GM13977 (cell line): Measurements from ENCODE around the gene BIRC6.

Experiments used
- DNase-seq: peaks from one replicate; pipeline ENCODE4 v3.0.0; 2012; ENCODE audit warnings: low spot score
- in situ Hi-C: fragments of 300-500 bp; cut with MboI; formaldehyde crosslinking; loops from one replicate; pipeline ENCODE4 v1.12.0; 2022; ENCODE audit warnings: low sequenced_read_pairs, low pct_unique_long_range_greater_than_20kb, mixed read lengths, inconsistent platforms; ENCODE audit not compliant: unreplicated experiment
- TF ChIP-seq, protein P1 (sequence below): IDR thresholded peaks from 2 replicates; pipeline ENCODE4 v1.5.1; 2012; ENCODE audit warnings: mild to moderate bottlenecking, control low read depth; ENCODE audit not compliant: insufficient read depth; ENCODE audit errors: extremely low read depth, missing control alignments

Gene BIRC6

GRCh38 chr2:32425719-32426141 is 68.9 kb downstream of the BIRC6 start:
- TF ChIP-seq, protein P1, sequence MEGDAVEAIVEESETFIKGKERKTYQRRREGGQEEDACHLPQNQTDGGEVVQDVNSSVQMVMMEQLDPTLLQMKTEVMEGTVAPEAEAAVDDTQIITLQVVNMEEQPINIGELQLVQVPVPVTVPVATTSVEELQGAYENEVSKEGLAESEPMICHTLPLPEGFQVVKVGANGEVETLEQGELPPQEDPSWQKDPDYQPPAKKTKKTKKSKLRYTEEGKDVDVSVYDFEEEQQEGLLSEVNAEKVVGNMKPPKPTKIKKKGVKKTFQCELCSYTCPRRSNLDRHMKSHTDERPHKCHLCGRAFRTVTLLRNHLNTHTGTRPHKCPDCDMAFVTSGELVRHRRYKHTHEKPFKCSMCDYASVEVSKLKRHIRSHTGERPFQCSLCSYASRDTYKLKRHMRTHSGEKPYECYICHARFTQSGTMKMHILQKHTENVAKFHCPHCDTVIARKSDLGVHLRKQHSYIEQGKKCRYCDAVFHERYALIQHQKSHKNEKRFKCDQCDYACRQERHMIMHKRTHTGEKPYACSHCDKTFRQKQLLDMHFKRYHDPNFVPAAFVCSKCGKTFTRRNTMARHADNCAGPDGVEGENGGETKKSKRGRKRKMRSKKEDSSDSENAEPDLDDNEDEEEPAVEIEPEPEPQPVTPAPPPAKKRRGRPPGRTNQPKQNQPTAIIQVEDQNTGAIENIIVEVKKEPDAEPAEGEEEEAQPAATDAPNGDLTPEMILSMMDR, result no peak
- no peak for DNase-seq
- in situ Hi-C loops, result no loop called here

DNA sequence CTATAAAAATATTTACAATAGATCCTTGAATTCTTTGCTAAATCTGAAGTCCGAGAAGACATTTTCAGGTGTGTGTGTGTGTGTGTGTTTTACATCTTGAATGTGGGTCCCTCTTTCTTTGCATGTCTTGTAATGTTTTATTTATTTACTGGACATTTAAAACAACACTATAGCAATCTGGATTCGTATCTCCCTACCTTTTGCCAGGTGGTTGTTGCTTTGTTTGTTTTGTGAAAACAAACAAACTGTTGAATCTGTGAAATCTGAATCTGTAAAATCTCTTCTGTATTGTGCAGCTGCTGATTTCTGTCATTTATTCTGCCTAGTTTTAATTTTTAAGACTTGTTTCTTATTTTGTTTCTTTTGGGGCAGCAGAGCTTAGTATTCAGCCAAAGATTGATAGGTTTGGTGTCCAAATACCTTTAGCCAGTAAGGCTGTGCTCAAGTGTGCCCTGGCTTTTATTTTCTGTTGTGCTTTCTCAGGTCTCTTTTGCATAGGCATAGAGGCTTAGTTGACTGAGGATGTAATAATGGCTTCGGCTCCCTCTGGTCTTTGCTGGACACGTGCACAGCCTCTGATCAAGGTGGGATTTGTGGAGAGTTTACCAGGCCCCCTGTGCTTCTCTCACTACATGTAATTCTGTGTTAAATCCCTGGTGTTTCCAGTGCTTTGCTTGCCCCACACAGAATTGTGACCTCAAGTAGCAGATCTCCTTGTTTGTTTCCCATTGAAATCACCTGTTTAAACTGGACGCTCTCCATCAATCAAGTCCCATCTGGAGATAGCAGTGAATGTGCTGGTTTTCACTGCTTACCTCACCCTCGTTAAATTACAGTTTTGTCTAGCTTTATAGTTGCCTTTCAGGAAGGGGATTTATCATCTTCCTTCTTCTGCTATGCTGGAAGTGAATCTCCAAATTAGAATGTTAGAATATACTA is 71.1 kb downstream of the BIRC6 start:
- no peak for DNase-seq
- in situ Hi-C loops, result no loop called here
- TF ChIP-seq, protein P1, result no peak

DNA sequence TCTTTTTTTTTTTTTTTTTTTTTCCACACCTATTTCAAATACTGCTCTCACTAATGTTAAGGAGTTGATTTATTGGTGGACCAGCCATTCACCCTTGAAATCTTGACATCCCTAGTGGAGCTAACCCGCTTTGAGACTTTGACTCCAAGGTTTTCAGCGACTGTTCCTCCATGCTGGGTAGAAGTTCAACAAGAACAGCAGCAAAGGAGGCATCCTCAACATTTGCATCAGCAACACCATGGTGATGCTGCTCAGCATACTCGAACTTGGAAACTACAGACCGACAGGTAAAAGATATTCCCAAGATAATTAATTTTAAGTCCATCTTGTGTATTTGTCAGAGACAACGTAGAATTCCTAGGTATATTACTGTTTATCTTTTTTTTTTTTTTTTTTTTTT is 74.0 kb downstream of the BIRC6 start:
- TF ChIP-seq, protein P1, result no peak
- in situ Hi-C loops, result no loop called here
- DNase-seq, result no peak

DNA sequence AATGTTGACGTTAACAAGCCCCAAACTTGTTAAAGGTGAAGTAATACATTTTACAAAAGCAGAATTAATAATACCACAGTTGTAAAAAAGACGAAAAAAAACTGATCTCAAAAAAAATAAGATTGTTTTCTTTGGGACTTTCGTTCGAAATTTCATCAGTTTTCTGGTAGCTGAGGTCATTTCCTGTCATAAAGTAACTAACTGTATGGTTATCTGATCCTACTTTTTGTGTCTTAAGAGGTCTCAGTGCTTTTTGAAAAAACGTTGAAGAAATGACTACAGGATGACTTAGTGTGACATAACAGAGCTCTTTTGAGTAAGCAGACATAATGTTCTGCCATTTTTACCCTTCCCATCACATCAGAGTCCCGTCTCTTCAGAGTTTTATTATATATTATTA is 79.3 kb downstream of the BIRC6 start:
- in situ Hi-C loops, result no loop called here
- no peak for DNase-seq
- TF ChIP-seq, protein P1, result no peak

GRCh38 chr2:32442020-32442467 is 85.2 kb downstream of the BIRC6 start:
- in situ Hi-C loops, result no loop called here
- TF ChIP-seq, protein P1, result no peak
- DNase-seq, result no peak

DNA sequence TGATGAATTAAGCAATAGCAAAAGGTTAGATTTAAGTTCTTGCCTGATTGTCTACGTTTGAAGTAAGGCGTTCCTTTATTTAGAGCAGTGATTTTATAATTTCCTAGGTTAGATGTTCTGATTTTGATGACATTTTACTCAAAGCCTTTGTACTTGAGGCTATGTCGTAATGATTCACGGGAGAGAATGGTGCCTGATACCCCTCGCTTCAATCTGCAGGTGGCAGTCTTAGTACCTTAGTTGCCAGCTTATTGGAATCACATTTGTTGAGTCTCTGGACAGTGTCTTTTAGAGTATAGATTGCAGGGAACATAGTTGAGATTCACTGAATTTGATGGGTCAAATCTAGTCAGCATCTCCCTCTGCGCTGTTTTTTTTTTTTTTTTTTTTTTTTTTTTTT is 89.5 kb downstream of the BIRC6 start:
- TF ChIP-seq, protein P1, result no peak
- DNase-seq, result no peak
- in situ Hi-C loops, result no loop called here
